ENCODE measurements around the gene TRAF4.
"Not testable (repeated sequence)": the region's sequence is repeated elsewhere in the genome, so short reads cannot be mapped to it uniquely, and the experiment has no call there.

TRAF4 gene

GRCh38 chr17:28792877-28793661 lies 49.3 kb downstream of the TRAF4 start:
- no peak for DNase-seq

GRCh38 chr17:28794846-28795441 lies 51.1 kb downstream of the TRAF4 start:
- DNase-seq: not testable (repeated sequence)

GRCh38 chr17:28796062-28796461 lies 52.3 kb downstream of the TRAF4 start:
- no peak for DNase-seq

Data from CD4-positive, alpha-beta T cell treated with Interferon gamma for 1 hour (primary cell).